ENCODE results near the gene PLXNB2.

PLXNB2 gene

GRCh38 chr22:50242406-50242949 lies 65.0 kb downstream of the PLXNB2 start:
- DNase-seq (ENCODE audit: extremely low spot score): no peak
- ChIA-PET CTCF (interaction anchor here (0.6 to 1.4 kb wide), 6 partner anchors 10 to 255 kb away, joined by 3 to 9 read pairs (median 4); no protein-coding TSS in a partner anchor), POLR2A (interaction anchor here (0.6 to 0.7 kb wide), 2 partner anchors 9 to 19 kb away, joined by 3 to 4 read pairs; partner anchors contain the start of gene MAPK12)
- TF ChIP-seq FOXK2 (IDR thresholded peaks at IDR 0.05) (no peak), PKNOX1 (IDR thresholded peaks at IDR 0.05) (0 out of 2 replicates have a peak, but pooled peaks have one; percentile 29), L3MBTL2 (conservative IDR thresholded peaks at IDR 0.05) (peak; percentile 32; the same call in 1 of the 2 replicates)

- TF ChIP-seq NFRKB (IDR thresholded peaks at IDR 0.05) (no peak), FOXM1 (IDR thresholded peaks at IDR 0.05; ENCODE audit: borderline replicate concordance) (no peak)
- POLR2A ChIA-PET: no interaction called here
- CTCF ChIA-PET: no interaction called here
- no peak for DNase-seq (ENCODE audit: extremely low spot score)
Measured at GRCh38 chr22:50238755-50239154, 68.7 kb downstream of the PLXNB2 start.

- POLR2A ChIA-PET: no interaction called here
- TF ChIP-seq CTBP1 (IDR thresholded peaks at IDR 0.05; ENCODE audit: borderline replicate concordance): no peak
- no peak for TF ChIP-seq ELF4 (IDR thresholded peaks at IDR 0.05)
- TF ChIP-seq ZNF384 (IDR thresholded peaks at IDR 0.05): no peak
- CTCF ChIA-PET: interaction anchor here (1.4 kb wide), 1 partner anchor 13 kb away, joined by 3 read pairs; no protein-coding TSS in a partner anchor
- DNase-seq (ENCODE audit: extremely low spot score): no peak
Measured at GRCh38 chr22:50236731-50237409, 70.6 kb downstream of the PLXNB2 start.

GRCh38 chr22:50233223-50233622 lies 74.2 kb downstream of the PLXNB2 start:
- no peak for TF ChIP-seq LEF1 (IDR thresholded peaks at IDR 0.05; ENCODE audit: borderline replicate concordance)
- no peak for TF ChIP-seq FOXA1 (IDR thresholded peaks at IDR 0.05)
- TF ChIP-seq FOXK2 (IDR thresholded peaks at IDR 0.05): no peak
- no peak for TF ChIP-seq HDGF (IDR thresholded peaks at IDR 0.05; ENCODE audit: borderline replicate concordance)
- no peak for TF ChIP-seq ZNF384 (IDR thresholded peaks at IDR 0.05)
- no peak for TF ChIP-seq TARDBP (IDR thresholded peaks at IDR 0.05)
- TF ChIP-seq SP1 (IDR thresholded peaks at IDR 0.05): no peak
- no peak for TF ChIP-seq L3MBTL2 (conservative IDR thresholded peaks at IDR 0.05)
- TF ChIP-seq PKNOX1 (IDR thresholded peaks at IDR 0.05): no peak
- no peak for TF ChIP-seq CTBP1 (IDR thresholded peaks at IDR 0.05; ENCODE audit: borderline replicate concordance)
- no peak for TF ChIP-seq ELF4 (IDR thresholded peaks at IDR 0.05)
- no peak for TF ChIP-seq BHLHE40 (IDR thresholded peaks at IDR 0.05; ENCODE audit: borderline replicate concordance)
- no peak for TF ChIP-seq FOXM1 (IDR thresholded peaks at IDR 0.05; ENCODE audit: borderline replicate concordance)
- CTCF ChIA-PET: interaction anchor here (0.6 to 1.0 kb wide), 2 partner anchors 109 to 315 kb away, joined by 3 to 6 read pairs; partner anchors contain the start of gene ALG12
- POLR2A ChIA-PET: interaction anchor here (0.5 kb wide), 1 partner anchor 337 kb away, joined by 3 read pairs; no protein-coding TSS in a partner anchor

GRCh38 chr22:50232481-50233151 lies 74.8 kb downstream of the PLXNB2 start:
- CTCF ChIA-PET: interaction anchor here (0.6 to 1.0 kb wide), 3 partner anchors 71 to 315 kb away, joined by 3 to 6 read pairs (median 6); partner anchors contain the start of gene ALG12
- POLR2A ChIA-PET: interaction anchor here (0.5 kb wide), 1 partner anchor 336 kb away, joined by 3 read pairs; no protein-coding TSS in a partner anchor
- no peak for DNase-seq (ENCODE audit: extremely low spot score)
- TF ChIP-seq ARNT (IDR thresholded peaks at IDR 0.05) (no peak), FOXM1 (IDR thresholded peaks at IDR 0.05; ENCODE audit: borderline replicate concordance) (no peak), NFRKB (IDR thresholded peaks at IDR 0.05) (no peak), CTBP1 (IDR thresholded peaks at IDR 0.05; ENCODE audit: borderline replicate concordance) (no peak), ELF4 (IDR thresholded peaks at IDR 0.05) (no peak), PKNOX1 (IDR thresholded peaks at IDR 0.05) (no peak)

More at GRCh38 chr22:50233223-50233622, 74.2 kb downstream of the PLXNB2 start:
- DNase-seq (ENCODE audit: extremely low spot score): no peak

- ChIA-PET CTCF (interaction anchor here (0.6 kb wide), 1 partner anchor 23 kb away, joined by 3 read pairs; no protein-coding TSS in a partner anchor), POLR2A (no interaction called here)
- DNase-seq (ENCODE audit: extremely low spot score): no peak
- TF ChIP-seq BHLHE40 (IDR thresholded peaks at IDR 0.05; ENCODE audit: borderline replicate concordance): no peak
- TF ChIP-seq PKNOX1 (IDR thresholded peaks at IDR 0.05): no peak
- no peak for TF ChIP-seq NFRKB (IDR thresholded peaks at IDR 0.05)
- no peak for TF ChIP-seq ZNF384 (IDR thresholded peaks at IDR 0.05)
- TF ChIP-seq ELF4 (IDR thresholded peaks at IDR 0.05): no peak
- TF ChIP-seq CTBP1 (IDR thresholded peaks at IDR 0.05; ENCODE audit: borderline replicate concordance): no peak
- TF ChIP-seq LEF1 (IDR thresholded peaks at IDR 0.05; ENCODE audit: borderline replicate concordance): no peak
- no peak for TF ChIP-seq L3MBTL2 (conservative IDR thresholded peaks at IDR 0.05)
- TF ChIP-seq HDGF (IDR thresholded peaks at IDR 0.05; ENCODE audit: borderline replicate concordance): no peak
- no peak for TF ChIP-seq SP1 (IDR thresholded peaks at IDR 0.05)
Measured at GRCh38 chr22:50229370-50229769, 78.1 kb downstream of the PLXNB2 start.
